ENCODE data around the gene TRPV2.

Gene TRPV2

DNA sequence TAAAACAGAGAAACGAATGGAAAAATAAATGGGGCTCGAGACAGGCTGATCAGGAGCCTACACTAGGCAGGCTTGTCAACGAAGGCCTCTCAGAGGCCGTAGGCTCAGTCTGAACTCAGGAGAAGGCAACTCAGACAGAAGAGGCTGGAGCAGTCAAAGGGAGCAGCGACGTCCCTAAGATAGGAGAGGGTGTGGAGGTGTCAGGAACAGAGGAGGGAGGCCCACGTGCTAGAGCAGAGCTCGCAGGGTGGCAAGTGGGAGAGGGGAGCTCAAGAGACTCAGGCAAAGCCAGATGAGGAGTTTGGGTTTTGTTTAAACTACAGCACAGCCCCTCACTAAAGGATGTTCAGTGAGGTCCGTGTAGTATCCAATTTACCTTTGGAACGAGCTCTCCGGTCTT lies 43.9 kb downstream of the TRPV2 start:
- DNase-seq: no peak

DNA sequence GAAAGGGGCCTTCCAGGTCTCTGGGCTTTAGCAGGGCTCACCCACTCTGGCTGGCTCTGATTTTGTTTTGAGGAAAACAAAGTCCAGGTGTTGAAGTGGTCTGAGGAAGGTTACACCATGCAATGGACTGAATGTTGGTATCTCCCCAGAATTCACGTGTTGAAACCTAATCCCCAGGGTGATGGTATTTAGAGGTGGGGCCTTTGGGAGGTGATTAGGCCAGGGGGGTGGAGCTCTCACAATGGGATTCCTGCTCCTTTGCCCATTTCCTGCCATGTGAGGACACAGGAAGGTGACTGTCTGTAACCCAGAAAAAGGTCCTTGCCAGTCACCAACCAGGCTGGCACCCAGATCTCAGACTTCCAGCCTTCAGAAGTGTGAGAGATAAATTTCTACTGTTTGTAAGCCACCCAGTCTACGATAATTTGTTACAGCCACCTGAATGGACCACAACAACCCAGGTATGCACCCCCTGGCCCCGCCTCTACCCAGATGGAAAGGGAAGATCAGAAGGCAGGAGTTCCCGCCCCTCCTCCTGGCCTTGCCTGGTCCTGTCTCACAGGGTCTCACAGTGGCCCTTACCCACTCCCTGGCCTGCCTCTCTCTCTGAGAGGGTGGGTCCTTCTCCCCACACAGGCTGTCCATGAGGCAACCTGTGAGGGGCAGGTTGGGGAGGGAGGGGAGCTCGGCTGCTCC lies 44.6 kb downstream of the TRPV2 start:
- DNase-seq: no peak

- no peak for DNase-seq
Observed at GRCh38 chr17:16460796-16461605, 45.6 kb downstream of the TRPV2 start.

GRCh38 chr17:16461606-16461866 lies 46.2 kb downstream of the TRPV2 start:
- DNase-seq: no peak

- no peak for DNase-seq
Observed at GRCh38 chr17:16462070-16462864, 46.9 kb downstream of the TRPV2 start.

- peak; percentile 56 for DNase-seq
Observed at GRCh38 chr17:16463358-16464302, 48.3 kb downstream of the TRPV2 start.

DNA sequence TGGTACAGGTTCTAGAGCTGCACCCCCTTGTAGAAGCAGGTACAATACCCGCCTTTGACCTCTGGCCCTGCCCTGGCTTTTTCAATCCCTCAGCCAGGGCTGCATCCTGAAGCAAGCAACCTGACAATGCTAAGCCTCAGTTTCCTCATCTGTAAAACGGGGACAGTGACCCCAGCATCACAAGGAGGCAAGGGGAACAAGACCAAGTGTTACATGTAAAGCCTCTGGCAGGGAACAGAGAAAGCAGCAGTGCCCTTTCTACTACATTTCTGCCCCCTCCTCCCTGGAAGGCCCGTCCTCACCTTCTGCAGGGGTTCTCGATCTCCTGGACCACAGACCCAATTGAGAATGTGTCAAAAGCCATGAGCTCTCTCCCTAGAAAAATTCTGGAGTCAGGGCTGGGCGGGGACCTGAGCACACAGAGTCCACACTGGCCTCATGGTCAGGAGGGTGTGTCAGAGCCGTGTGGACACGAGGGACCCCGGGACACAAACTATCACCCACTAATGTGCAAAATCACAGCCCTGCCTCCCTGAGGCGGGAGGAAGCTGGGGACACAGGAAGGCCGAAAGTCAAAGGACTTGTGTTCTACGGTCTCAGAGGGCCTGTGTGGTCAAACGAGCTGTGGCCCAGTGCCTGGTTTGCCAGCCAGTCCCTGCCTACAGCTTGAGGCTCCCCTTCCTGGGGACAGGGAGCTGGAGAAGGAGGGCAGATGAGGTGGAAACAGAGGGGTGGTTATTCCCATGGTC lies 49.1 kb downstream of the TRPV2 start:
- no peak for DNase-seq

DNA sequence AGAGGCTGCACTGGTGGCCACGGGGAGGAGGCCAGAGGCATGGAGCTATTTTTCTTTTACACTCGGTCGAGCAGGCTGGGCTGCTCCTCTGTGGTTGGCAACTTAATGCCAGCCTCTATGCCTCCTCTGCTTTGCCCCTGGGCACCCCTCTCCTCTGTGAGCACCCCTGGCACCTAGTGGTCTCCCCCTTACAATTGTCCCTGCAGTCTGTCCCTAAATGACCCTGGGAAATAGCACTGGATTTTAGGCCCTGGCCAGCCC lies 49.6 kb downstream of the TRPV2 start:
- no peak for DNase-seq

- no peak for DNase-seq
Observed at GRCh38 chr17:16465861-16466338, 50.5 kb downstream of the TRPV2 start.

GRCh38 chr17:16466407-16466806 lies 51.0 kb downstream of the TRPV2 start:
- no peak for DNase-seq

- no peak for DNase-seq
Observed at GRCh38 chr17:16467044-16467443, 51.7 kb downstream of the TRPV2 start.

GRCh38 chr17:16467886-16468285 lies 52.5 kb downstream of the TRPV2 start:
- DNase-seq: no peak

GRCh38 chr17:16468428-16468992 lies 53.1 kb downstream of the TRPV2 start:
- no peak for DNase-seq

DNA sequence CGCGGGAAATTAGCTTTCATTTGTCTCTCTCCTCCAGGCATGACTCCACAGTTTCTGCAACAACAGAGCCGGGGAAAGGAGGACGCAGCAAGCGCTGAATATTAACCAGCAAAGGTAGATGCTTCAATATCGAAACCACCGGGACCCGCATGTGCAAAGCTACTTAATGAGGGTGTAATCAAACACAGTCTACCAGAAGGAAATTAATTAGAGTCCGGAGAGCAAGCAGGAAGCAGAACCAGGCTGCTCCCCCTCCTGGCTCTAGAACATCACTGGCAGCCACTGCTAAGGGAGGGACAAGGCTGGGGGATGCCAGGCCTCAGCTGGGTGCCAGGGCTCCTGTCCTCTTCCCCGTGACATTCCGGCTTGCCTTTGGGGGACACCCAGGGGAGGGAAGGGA lies 54.9 kb downstream of the TRPV2 start:
- peak; percentile 53 for DNase-seq

DNA sequence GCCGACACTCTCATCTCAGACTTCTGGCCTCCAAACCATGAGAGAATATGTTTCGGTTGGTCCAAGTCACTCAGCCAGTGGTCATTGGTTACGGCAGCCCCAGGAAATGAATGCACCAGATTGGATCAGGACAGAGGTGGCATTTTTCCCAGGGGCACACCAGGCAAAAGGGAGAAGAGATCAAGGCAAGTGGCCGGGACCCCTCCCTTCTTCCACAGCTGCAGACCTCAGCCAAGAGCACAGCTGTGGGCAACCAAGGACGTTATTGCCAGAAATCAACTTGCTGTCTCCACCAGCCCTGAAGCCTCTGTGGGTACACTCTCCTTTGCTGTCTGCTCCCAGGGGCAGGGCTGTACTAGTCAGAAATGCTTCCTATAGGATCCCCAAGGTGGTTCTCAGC lies 55.9 kb downstream of the TRPV2 start:
- DNase-seq: no peak

DNA sequence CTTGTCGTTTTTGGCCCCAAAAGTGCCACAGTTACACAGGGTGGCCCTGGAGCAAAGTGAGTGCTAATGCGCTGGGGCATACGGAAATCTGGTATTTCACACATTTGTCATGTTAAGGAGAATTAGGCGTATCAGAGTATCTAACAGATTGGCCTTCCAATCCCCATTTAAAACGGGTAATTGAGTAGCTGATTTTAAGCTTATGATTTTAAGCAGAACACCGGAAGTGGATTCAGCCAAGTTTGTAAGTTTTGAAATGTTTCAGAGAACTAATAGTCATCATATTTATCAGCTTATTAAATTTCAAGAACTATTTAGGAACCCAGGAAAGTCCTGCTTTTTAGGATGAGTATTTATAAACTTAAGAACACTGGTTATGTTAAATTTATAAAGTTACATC lies 57.2 kb downstream of the TRPV2 start:
- no peak for DNase-seq

DNA sequence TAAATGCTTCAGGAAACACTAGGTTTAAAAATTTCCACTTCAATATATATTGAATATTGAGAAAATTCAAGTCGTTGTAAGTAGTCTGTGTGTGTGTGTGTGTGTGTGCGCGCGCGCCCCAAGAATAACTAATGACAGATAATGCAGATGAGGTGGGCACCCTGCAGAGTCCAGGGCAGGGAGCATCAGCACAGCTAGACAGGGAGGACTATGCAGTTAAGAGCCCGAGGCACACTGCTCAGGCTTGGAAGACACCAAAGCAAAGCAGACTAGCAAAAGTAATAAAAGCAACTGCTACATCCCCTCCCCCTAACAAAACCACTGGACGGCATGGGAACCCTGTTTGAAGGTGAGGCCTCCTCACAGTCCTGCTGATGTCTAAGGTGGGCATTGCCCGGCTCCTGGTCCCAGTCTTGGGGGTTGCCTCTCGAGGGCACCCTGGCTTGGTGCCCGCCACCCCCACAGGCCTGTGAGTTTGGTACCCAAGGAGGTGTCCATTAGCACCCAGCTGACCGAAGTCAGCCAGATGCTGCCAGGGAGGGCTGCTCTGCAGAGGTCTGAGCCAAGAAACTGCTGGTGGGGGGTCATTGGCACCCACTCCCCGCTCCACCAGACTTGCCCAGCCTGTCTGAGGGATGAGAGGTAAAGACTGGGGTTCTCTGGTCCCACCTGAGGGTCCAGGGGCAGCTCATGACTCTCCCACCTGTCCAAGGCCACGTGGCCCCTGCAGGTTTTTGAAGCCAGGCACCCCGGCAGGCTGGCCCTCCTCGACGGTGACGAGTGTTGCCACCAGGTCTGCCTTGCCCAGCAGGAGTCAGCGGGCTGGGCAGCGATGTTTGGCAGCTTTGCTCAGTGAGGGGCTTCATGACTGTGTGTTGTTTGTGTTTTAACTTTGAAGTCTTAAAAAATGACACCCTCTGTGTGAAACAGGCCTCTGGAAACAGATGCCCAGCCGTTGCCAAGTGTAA lies 58.0 kb downstream of the TRPV2 start:
- DNase-seq: no peak

DNA sequence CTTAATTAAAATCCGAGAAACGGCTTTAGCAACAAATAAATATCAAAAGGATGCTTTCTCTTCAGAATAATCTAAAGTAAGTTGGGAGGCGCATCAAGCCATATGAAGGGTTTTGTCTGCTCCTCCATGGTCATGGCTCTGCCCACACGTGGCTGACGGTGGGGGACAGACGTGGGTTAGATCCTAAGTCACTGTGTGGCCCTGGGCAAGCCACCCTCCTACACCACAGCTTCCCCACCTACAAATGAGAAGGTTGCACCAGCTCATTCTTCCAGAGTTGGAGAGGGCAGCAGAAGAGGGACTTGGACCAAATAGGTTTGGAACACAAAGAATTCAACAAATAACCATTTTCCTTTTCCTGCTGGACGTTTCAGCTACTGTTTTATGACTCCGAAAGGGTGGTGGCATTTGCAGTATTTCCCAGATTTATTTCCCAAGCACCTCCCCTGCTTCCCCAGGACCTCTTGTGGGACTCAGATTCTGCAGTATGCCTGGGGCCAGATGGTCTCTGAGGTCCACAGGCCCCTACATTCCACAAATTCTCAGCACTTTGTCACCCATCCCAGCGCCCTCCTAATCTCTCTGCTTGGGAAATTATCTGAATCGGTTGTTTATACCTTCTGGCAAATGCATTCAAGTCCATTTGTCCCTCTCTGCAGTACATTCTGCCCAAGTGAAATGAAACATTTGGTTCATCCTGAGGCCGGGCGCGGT lies 58.8 kb downstream of the TRPV2 start:
- no peak for DNase-seq

DNA sequence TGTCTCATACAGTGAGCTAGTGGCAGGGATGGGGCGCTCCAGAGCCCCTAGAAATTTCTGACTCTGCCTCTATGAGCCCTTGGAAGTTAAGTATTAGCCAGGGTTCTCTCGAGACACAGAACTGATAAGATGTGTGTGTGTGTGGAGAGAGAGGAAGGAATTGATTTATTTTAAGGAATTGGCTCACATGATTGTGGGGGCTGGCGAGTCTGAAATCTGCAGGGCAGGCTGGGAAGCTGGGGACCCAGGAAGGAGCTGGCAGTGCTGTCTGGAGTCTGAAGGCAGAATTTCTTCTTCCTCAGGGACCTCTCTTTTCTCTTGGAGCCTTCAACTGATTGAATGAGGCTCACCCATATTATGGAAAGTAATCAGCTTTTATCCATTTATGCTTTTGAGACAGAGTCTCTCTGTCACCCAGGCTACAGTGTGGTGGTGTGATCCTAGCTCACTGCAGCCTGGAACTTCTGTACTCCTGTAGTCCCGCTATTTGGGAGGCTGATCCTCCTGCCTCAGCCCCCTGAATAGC lies 59.9 kb downstream of the TRPV2 start:
- DNase-seq: no peak

- DNase-seq: no peak
Observed at GRCh38 chr17:16477255-16477654, 61.9 kb downstream of the TRPV2 start.
